Measurements from ENCODE around the gene AGAP1. TPM values are rescaled to one million over a fixed set of nuclear protein-coding genes. Genes with fewer than 3 reads are reported as not detected.

Gene AGAP1
- total RNA-seq, 1 donor from 2014 or later: 21.1 TPM

DNA sequence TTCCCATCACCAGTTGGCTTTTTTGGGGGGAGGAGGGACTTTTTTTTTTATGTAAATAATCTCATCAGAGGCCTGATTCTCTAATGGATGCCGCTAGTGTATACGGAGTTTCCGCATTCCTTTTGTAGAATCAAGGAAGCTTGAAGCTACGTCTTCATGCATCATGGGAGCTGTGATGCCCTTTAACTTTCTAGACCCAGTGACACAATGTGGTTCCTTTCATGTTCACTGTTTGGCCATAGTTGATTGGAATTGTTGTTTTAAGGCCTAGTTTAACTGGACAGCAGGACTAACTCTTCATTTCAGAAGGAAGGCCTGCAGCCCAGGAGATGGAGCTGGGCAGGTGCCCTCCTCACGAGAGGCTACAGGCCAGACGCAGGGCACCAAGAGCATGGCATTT is 287.9 kb downstream of the AGAP1 start:
- TF ChIP-seq POLR2A (IDR thresholded peaks at IDR 0.05) (no peak), POLR2AphosphoS5 (IDR thresholded peaks at IDR 0.05; ENCODE audit: insufficient read depth in 1 of 2, low read depth in 1 of 2) (no peak)
- TF ChIP-seq, protein P1, sequence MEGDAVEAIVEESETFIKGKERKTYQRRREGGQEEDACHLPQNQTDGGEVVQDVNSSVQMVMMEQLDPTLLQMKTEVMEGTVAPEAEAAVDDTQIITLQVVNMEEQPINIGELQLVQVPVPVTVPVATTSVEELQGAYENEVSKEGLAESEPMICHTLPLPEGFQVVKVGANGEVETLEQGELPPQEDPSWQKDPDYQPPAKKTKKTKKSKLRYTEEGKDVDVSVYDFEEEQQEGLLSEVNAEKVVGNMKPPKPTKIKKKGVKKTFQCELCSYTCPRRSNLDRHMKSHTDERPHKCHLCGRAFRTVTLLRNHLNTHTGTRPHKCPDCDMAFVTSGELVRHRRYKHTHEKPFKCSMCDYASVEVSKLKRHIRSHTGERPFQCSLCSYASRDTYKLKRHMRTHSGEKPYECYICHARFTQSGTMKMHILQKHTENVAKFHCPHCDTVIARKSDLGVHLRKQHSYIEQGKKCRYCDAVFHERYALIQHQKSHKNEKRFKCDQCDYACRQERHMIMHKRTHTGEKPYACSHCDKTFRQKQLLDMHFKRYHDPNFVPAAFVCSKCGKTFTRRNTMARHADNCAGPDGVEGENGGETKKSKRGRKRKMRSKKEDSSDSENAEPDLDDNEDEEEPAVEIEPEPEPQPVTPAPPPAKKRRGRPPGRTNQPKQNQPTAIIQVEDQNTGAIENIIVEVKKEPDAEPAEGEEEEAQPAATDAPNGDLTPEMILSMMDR (IDR thresholded peaks at IDR 0.05): no peak
- intact Hi-C loops (cut with DNase I): no loop called here
- H3K36me3 ChIP-seq: no peaks in the 10 kb centered on the region

DNA sequence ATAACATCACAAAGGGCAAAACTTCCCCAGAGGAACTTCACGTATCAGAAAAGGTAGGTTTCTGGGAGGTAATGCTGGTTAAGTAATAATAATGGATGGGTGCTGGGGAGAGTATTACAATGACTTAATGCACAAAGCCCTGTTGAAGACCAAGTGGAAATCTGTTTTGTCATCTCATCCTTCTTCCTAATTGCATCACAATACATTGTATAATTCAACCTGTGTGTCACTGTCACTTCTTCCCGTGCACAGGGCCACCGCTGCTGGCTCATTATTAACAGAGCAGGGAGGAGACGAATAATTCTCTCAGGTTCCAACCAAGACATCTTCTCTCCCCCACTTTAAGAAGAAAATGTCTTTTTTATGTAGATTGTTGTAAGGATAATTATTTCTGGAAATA is 290.9 kb downstream of the AGAP1 start:
- Histone ChIP-seq H3K27me3 (no peaks in the 10 kb centered on the region), H3K4me1 (no peaks in the 10 kb centered on the region), H3K36me3 (no peaks in the 10 kb centered on the region), H3K27ac (no peak overlapping the region), H3K4me3 (no peak overlapping the region), H3K9me3 (no peaks in the 10 kb centered on the region)
- TF ChIP-seq POLR2AphosphoS5 (IDR thresholded peaks at IDR 0.05; ENCODE audit: insufficient read depth in 1 of 2, low read depth in 1 of 2): no peak
- TF ChIP-seq POLR2A (IDR thresholded peaks at IDR 0.05): no peak
- TF ChIP-seq, protein P1 (IDR thresholded peaks at IDR 0.05): no peak
- no peak for DNase-seq (ENCODE audit: extremely low spot score in 2 of 2)
- intact Hi-C loops (cut with DNase I): no loop called here

More for the DNA sequence above, 287.9 kb downstream of the AGAP1 start:
- Histone ChIP-seq H3K27me3 (no peaks in the 10 kb centered on the region), H3K4me3 (no peak overlapping the region), H3K27ac (no peak overlapping the region), H3K9me3 (no peaks in the 10 kb centered on the region), H3K4me1 (no peaks in the 10 kb centered on the region)
- DNase-seq (ENCODE audit: extremely low spot score in 2 of 2): no peak

- Histone ChIP-seq H3K27ac (no peak overlapping the region), H3K27me3 (no peaks in the 10 kb centered on the region)
- TF ChIP-seq POLR2AphosphoS5 (IDR thresholded peaks at IDR 0.05; ENCODE audit: insufficient read depth in 1 of 2, low read depth in 1 of 2) (no peak), POLR2A (IDR thresholded peaks at IDR 0.05) (no peak)
- TF ChIP-seq, protein P1 (IDR thresholded peaks at IDR 0.05): no peak
These were observed 295.7 kb downstream of the AGAP1 start for GRCh38 chr2:235789552-235789951.

GRCh38 chr2:235793163-235793752 is 299.4 kb downstream of the AGAP1 start:
- H3K27ac ChIP-seq: no peak overlapping the region
- intact Hi-C loops (cut with DNase I): no loop called here
- TF ChIP-seq, protein P1 (IDR thresholded peaks at IDR 0.05): no peak
- no peak for TF ChIP-seq POLR2A (IDR thresholded peaks at IDR 0.05)
- TF ChIP-seq POLR2AphosphoS5 (IDR thresholded peaks at IDR 0.05; ENCODE audit: insufficient read depth in 1 of 2, low read depth in 1 of 2): no peak
- no peaks in the 10 kb centered on the region for H3K4me1 ChIP-seq
- no peak overlapping the region for H3K4me3 ChIP-seq
- H3K27me3 ChIP-seq: no peaks in the 10 kb centered on the region
- H3K9me3 ChIP-seq: no peaks in the 10 kb centered on the region
- H3K36me3 ChIP-seq: peaks cover 0 to 8% of the 10 kb centered on the region in 2 donors
- no peak for DNase-seq (ENCODE audit: extremely low spot score in 2 of 2)

More at GRCh38 chr2:235789552-235789951, 295.7 kb downstream of the AGAP1 start:
- no peak overlapping the region for H3K4me3 ChIP-seq
- intact Hi-C loops (cut with DNase I): no loop called here
- no peaks in the 10 kb centered on the region for H3K4me1 ChIP-seq
- no peak for DNase-seq (ENCODE audit: extremely low spot score in 2 of 2)
- no peaks in the 10 kb centered on the region for H3K36me3 ChIP-seq
- no peaks in the 10 kb centered on the region for H3K9me3 ChIP-seq

DNA sequence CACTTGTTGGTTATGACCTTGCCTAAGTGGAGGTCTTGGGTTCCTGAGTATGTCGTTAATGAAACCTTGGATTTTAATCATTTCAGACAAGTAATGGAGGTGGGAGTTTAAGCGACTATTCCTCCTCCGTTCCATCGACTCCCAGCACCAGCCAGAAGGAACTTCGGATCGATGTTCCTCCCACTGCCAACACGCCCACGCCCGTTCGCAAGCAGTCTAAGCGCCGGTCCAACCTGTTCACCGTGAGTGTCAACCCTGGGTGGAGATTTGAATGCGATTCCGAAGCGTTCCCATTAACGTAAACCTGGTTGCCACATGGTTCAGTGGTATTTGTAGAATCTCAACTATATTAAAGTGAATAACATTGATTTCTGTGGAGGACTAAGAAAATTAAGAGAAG is 305.4 kb downstream of the AGAP1 start:
- TF ChIP-seq, protein P1 (IDR thresholded peaks at IDR 0.05): no peak
- TF ChIP-seq POLR2AphosphoS5 (IDR thresholded peaks at IDR 0.05; ENCODE audit: insufficient read depth in 1 of 2, low read depth in 1 of 2): no peak
- TF ChIP-seq POLR2A (IDR thresholded peaks at IDR 0.05): no peak
- DNase-seq (ENCODE audit: extremely low spot score in 2 of 2): no peak
- H3K9me3 ChIP-seq: no peaks in the 10 kb centered on the region
- H3K4me1 ChIP-seq: no peaks in the 10 kb centered on the region
- intact Hi-C loops (cut with DNase I): no loop called here
- no peak overlapping the region for H3K4me3 ChIP-seq
- H3K36me3 ChIP-seq: peaks cover 0 to 30% of the 10 kb centered on the region in 2 donors
- no peaks in the 10 kb centered on the region for H3K27me3 ChIP-seq
- H3K27ac ChIP-seq: no peak overlapping the region

Measured in vagina (tissue), 2 donors.